A172 (cell line): ENCODE results near the gene RNF115. TPM values are rescaled to one million over a fixed set of nuclear protein-coding genes. Genes with fewer than 3 reads are reported as not detected.

ENCODE experiments used
- DNase-seq: peaks from one replicate; pipeline ENCODE4 v3.0.0-alpha.2; 2015; ENCODE audit warnings: low spot score
- total RNA-seq: library from RNA; depleted of rRNA; stranded (reverse); fragments of >200 nt; shearing (Covaris generic); gene quantifications from 2 replicates; pipeline ENCODE4 v1.2.3, GENCODE V29; 2014; rRNA removed

The RNF115 gene
- total RNA-seq, 1 experiment from 2014 or later = 23.1 TPM

GRCh38 chr1:145701306-145701862 lies 122.5 kb downstream of the RNF115 start:
- no peak for DNase-seq

GRCh38 chr1:145696630-145696960 lies 127.3 kb downstream of the RNF115 start:
- no peak for DNase-seq

- no peak for DNase-seq
These were observed 127.9 kb downstream of the RNF115 start for GRCh38 chr1:145695821-145696629.

DNA sequence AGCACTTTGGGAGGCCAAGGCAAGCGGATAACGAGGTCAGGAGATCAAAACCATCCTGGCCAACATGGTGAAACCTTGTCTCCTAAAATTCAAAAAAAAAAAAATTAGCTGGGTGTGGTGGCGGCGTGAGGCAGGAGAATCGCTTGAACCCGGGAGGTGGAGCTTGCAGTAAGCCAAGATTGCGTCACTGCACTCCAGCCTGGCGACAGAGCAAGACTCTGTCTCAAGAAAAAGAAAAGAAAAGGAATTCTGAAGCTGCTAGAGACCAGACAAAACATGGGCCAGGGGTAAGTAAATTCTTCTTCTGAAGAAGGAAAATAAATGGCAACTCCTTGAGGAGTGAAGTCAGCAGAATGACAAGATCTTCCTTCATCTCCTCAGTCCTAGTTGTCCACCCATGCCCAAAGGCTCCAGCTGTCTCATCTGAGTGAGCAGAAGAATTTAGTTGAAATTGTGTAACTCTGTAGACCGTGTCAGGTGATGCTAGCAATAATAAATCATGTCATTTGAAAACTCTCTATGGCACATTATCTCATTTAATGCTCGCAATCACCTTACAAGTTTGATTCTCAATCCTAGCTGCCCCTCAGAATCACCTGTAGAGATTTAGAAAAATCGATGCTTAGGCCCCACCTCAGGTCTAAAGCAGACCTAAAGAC lies 131.0 kb downstream of the RNF115 start:
- no peak for DNase-seq

DNA sequence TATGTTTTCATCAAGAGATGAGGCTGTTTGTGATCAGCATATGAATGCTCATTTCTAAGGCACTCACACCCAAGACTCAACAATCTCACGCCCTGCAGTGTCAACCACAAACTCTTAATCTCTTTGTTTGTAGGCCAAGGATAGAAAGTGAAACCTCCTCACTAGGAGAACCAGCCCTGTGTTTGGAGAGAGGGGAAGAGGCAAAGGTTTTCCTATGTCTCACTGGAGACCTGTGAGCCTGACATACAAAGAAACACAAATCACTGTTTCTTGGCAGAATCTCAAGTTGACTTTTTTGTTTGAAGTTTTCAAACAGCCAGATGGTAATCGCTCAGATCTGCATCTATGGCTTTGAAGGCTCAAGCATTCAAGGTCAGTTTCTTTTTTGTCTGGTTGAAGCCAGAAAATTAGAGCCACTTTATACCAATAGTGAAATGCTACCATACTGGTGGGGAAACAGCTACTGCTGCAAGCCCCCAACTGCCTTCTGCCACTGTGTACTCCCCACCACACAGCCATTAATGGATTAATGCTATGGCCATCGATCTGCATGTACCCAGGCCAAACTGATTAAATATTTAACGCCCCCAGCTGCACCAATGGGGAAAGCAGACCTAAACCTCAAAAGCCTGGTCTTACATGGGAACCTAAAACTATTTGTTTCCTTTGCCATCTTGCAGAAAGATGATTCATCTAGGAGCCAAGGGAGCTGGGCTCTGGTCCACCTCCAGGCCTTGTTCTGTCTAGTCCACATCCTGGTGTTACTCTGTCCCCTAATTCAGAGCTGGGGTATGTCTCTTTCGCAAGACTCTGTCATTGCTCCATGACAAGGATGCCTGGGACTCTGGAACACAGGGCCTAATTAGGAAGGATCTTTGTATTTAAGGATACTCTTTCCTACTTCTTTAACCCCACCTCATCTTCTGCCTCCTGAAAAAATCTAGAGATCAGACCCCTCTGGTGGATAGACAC lies 133.0 kb downstream of the RNF115 start:
- peak; percentile 75 for DNase-seq

DNA sequence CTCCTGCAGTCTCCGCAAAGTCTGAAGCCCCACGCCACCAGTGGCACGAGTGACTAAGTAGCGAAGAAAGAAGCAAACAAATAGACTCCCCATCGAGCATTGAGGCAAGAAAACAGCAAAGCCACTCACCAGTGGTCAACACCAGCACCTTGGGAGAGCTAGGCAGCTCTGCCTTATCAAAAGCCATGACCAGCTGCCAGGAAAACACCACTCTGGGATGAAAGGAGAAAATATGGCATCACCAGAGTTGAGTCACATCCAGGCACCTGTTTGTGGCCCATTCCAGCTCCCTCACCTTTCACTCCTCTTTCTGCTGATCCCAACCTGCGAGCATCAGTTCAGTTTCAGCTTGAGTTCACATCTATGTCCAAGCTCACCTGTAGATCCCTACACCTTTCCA lies 134.0 kb downstream of the RNF115 start:
- peak; percentile 48 for DNase-seq

DNA sequence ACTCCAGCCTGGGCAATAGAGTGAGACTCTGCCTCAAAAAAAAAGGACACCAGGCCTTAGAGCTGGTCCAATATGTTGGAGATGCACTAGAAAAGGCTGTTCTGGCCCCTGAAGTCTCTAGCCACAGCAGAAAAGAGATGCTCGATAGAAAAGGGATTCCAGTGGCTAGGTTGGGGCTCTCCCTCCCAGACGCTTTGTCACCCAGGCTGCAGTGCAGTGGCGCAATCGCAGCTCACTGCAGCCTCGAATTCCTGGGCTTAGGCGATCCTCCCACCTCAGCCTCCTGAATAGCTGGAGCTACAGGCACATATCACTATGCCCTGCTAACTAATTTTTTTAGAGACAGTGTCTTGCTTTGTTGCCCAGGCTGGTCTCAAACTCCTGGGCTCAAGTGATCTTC lies 135.0 kb downstream of the RNF115 start:
- no peak for DNase-seq

Other genes starting within 250 kb of the RNF115 start
- 37.8 and 76.7 TPM in 2 replicates for gene GPR89A, start 216.1 kb downstream of the RNF115 start, total RNA-seq
- gene PDZK1, start 116.7 kb downstream of the RNF115 start, total RNA-seq = 2.0 and 2.2 TPM in 2 replicates
- gene CD160, start 104.6 kb downstream of the RNF115 start, total RNA-seq = not detected in 2 replicates
- 50.4 and 63.0 TPM in 2 replicates for gene POLR3C, start 105 bp upstream of the RNF115 start, total RNA-seq
- 2.7 and 8.2 TPM in 2 replicates for gene NUDT17, start 21.5 kb upstream of the RNF115 start, total RNA-seq
- 13.3 and 18.3 TPM in 2 replicates for gene PIAS3, start 35.0 kb upstream of the RNF115 start, total RNA-seq
- gene ANKRD35, start 61.8 kb upstream of the RNF115 start, total RNA-seq = not detected in 2 replicates
- 0.36 and 0.67 TPM in 2 replicates for gene ITGA10, start 86.0 kb upstream of the RNF115 start, total RNA-seq
- 40.8 and 41.8 TPM in 2 replicates for gene PEX11B, start 94.6 kb upstream of the RNF115 start, total RNA-seq
- gene RBM8A, start 103.4 kb upstream of the RNF115 start, total RNA-seq = 461 and 485 TPM in 2 replicates
- gene LIX1L, start 133.9 kb upstream of the RNF115 start, total RNA-seq = 33.9 and 34.6 TPM in 2 replicates
- 2.4 and 2.5 TPM in 2 replicates for gene ANKRD34A, start 140.5 kb upstream of the RNF115 start, total RNA-seq
- 21.0 and 24.0 TPM in 2 replicates for gene POLR3GL, start 140.6 kb upstream of the RNF115 start, total RNA-seq
- 14.1 and 14.4 TPM in 2 replicates for gene TXNIP, start 172.5 kb upstream of the RNF115 start, total RNA-seq
- not detected in 2 replicates for gene HJV, start 197.6 kb upstream of the RNF115 start, total RNA-seq